HG02571 (cell line): ENCODE data around the gene BORCS5.
"Not testable (repeated sequence)": the region's sequence is repeated elsewhere in the genome, so short reads cannot be mapped to it uniquely, and the experiment has no call there.

ENCODE experiments used
- ATAC-seq: cut with Tn5 transposase; IDR thresholded peaks from one replicate; pipeline ENCODE4 v1.9.1; 2021; ENCODE audit warnings: mild to moderate bottlenecking, moderate library complexity; ENCODE audit not compliant: unreplicated experiment

BORCS5 gene

GRCh38 chr12:12356896-12357718 lies at the start of gene BORCS5:
Gene BORCS5 (plus strand): TSS chr12:12357078. CDS start chr12:12357452, 374 bp downstream.
- peak; percentile 76 for ATAC-seq

- ATAC-seq = not testable (repeated sequence)
Observed at GRCh38 chr12:12310695-12311094, 46.2 kb upstream of the BORCS5 start.

- no peak for ATAC-seq
Observed at GRCh38 chr12:12315838-12316237, 41.0 kb upstream of the BORCS5 start.

DNA sequence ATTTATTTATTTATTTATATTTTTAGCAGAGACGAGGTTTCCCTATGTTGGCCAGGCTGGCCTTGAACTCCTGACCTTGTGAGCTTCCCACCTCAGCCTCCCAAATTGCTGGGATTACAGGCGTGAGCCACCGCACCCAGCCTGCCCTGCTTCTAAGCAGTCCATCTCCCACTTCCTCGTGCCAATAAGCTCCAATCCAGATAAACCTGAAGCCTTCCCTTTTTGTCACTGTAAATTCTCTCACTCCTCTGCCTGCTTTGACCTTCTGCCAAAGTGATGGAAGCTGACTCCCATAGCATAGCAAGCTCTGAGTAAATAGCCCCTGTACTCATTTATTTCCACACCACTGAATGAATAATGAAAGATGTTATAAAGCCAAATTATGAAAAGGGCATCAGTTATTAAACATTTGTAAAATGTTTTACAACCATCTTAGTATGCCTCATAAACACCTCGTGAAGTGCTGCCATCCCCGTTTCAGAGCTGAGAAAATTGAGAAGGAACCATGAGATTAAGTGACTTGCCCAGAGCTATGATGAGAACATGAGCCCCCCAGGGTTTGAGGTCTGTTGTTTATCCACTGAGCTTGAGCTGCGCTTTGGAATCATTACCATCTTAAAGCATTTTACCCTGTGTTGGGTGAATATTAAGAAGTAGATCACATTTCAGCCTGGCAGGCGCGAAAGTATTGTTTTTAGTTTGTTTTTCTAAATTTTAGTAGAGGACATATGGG lies 37.3 kb upstream of the BORCS5 start:
- no peak for ATAC-seq

DNA sequence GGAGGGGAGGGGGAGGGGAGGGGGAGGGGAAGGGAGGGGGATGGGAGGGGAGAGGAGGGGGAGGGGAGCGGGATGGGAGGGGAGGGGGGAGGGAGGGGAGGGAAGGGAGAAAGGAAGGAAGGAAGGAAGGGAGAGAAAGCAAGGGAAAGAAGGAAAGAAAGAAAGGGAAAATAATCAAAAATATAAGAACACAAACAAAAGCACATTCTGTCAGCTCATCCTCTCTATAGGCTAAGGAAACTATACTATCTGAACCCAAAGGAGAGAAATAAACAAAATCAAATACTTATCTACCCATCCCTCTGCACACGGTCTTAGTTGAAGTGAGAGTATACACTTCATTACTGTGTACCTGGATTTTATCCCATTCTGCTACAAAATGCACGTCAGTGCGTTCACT lies 33.8 kb upstream of the BORCS5 start:
- no peak for ATAC-seq

GRCh38 chr12:12323591-12323990 lies 33.3 kb upstream of the BORCS5 start:
- ATAC-seq = no peak

DNA sequence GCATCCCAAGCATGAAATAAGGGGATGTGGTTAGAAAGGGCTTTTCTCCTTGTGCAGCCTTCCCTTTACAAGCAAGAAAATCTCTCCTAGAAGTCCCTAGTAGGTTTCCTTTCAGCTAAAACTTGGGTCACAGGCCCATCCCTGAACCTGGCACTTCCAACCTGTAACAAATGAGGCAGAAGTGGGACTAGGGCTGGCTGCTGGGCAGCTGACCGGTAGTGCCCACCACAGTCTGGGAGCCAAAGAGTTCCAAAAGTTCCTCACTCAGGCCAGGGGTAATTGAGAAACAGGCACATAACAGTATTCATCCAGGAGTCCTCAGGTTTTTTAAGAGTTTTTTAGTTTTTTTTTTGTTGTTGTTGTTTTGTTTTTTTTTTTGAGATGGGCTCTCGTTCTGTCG lies 30.6 kb upstream of the BORCS5 start:
- no peak for ATAC-seq

DNA sequence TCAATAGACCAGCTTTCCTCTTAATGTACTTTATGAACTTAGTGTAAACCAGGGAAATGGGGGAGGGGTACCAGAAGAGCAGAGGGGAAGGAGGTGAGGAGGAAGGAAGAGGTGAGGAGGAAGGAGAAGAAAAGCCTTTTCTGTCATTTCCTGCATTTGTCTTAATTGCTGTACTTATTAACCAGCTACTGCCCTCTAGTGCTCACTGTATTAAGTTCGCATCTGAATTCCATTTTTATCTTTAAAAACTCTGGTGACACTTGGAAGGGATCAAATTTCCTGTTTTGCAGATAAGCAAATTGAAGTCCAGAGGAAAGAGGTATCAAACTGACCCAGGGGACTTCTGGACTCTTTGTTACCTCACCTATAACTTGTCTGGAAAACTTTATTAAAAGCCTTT lies 29.1 kb upstream of the BORCS5 start:
- no peak for ATAC-seq

DNA sequence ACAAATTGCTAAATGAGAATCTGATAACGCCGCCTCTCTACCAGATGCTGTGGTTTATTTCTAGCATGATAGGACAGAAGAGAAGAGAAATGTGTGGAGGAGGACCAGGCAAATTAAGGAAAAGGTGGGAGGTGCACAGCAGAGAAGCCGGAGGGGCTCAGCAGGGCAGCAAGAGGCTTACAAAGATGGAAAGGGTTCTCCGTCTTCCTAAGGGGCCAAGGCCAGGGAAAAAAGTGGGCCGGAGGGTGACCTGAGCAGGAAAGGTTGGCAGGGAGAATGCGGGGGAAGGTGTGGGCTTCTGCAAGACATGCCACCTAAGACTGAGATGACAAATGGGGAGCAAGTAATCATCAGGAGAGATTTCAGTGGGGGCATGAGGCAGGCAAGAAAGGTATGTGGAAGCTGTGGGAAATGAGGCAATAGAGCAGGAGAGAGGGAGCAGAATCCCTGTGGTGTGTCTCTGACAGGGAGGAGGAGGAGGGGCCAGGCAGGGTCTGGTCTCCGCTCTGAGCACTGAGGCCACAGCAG lies 25.6 kb upstream of the BORCS5 start:
- no peak for ATAC-seq

DNA sequence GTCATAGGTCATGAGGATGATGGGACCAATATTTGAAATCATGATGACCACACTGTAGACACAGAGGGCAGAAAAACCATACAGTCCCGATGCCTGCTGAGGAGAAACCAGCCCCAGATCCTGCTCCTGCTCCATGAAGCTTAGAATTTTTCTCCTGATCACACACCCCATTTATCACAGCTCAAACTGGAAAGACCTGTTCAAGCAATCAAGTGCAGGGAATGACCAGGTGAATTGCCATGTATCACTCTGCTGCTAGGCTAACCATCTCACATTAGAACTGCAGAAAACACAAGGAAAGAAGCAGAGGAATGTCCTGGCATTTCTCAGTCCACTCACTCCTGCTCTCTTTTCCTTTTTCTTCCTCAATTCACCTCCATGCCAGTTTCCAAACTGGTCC lies 25.0 kb upstream of the BORCS5 start:
- ATAC-seq = no peak

DNA sequence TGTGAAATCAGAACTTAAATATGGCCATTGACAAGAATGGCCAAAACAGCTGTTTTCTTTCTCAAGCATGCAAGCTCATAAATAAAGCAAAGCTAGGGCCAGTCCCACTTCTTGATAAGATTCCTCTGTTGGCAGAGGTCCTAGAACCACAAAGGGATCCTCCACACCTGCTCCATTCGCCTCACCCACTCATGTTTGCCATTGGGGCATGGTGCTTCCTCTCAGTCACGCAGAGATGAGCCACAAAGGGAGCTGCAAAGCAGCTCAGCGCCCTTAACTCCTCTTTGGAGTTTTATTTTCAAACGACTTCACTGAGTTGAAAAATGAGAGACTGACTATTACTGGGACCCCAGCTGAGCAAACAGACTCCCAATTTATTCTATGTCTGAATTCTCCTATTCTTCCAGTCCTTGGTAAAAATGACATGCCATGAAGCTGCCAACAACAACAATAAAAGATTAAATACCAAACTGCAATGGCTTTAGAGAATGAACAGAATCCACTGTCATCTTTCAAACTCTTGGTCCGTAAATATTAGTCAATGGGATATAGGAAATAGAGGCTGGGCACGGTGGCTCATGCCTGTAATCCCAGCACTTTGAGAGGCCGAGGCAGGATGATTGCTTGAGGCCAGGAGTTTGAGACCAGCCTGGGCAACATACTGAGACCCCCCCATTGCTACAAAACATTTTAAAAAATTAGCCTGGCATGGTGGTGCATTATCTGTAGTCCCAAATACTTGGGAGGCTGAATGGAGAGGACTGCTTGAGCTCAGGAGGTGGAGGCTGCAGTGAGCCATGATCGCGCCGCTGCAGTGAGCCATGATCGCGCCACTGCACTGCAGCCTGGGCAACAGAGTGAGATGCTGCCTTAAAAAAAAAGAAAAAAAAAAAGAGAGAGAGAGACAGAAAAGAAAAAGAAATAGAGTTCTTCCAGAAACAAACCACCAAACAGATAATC lies 23.2 kb upstream of the BORCS5 start:
- ATAC-seq = no peak

- ATAC-seq = no peak
Observed at GRCh38 chr12:12334367-12335040, 22.4 kb upstream of the BORCS5 start.

DNA sequence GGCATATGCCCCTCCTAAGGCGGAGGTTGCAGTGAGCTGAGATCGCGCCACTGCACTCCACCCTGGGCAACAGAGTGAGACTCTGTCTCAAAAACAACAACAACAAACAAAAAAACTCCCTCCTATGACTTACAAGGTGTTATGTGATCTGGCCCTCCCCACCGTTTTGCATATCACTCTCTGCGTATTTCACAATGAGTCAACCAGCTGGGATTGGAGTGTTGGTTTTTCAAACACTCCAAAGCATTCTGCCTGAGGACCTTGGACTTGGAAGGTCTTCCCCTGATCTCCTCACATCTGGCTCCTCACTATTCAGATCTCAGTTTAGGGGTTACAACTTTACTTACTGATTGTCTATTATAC lies 20.8 kb upstream of the BORCS5 start:
- ATAC-seq = no peak

DNA sequence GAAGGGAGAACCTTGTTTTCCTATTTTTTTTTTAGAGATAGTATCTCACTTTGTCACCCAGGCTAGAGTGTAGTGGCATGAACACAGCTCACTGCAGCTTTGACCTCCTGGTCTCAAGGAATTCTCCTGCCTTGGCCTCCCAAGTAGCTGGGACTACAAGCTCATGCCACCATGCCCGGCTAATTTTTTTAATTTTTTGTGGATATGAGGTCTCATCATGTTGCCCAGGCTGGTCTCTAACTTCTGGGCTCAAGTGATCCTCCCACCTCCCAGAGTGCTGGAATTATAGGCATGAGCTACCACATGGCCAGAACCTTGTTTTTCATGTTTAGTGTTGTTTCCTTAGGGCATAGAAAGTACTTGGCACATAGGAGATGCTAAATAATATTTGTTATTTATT lies 20.4 kb upstream of the BORCS5 start:
- ATAC-seq = no peak

- no peak for ATAC-seq
Observed at GRCh38 chr12:12338527-12339168, 18.2 kb upstream of the BORCS5 start.

DNA sequence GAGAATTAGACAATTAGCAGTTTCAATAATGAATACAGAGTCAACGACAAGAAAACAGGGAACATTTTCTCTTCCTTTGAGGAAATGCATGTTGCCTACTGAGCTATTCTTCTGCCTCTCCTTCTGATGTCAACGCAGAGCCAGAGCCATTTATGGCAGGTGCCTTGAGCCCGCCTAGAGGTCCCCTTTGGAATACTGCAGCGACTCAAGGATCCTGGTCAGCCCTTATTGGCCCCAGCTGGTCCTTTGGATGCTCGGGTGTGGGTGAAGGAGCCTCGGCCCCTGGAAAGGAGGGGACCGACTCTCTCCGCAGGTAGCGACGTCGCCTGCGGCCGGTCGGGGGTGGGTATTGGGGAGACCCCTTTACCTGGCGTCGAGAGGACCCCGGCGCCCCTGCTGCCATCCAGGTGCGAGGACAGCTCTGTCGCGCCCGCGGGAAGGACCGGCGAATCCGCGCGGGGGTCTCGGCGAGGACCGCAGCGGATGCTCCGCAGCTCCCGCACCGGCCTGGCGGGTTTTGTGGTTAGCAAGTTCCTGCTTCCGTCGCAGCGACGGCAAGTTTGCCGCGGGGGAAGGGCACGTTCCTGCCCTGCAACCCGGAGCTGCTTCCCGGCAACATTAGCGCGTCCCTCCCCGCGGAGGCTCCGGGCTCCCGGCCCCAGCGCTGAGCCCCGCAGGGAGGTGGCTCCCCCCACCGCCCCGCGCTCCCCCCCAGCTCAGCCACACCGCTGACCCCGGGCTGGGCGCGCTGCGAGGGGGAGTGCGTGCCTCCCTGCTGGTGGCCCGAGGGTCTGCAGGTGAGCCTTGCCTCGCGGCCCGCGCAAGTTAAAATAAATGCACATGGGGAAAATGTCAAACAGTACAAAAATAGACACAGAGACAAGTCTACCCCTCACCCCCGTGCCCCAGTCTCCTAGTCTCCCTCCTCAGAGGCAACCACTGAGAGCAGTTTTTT lies 6.9 kb upstream of the BORCS5 start, which contains the start of gene MANSC1:
Gene MANSC1 (minus strand): TSS at position 532 of the 955 bp plus-strand sequence. CDS start 6,928 bp downstream, outside the sequence.
- no peak for ATAC-seq

GRCh38 chr12:12350868-12351463 lies 5.9 kb upstream of the BORCS5 start:
- no peak for ATAC-seq
